ENCODE results near the gene MAPK11.

MAPK11 gene

DNA sequence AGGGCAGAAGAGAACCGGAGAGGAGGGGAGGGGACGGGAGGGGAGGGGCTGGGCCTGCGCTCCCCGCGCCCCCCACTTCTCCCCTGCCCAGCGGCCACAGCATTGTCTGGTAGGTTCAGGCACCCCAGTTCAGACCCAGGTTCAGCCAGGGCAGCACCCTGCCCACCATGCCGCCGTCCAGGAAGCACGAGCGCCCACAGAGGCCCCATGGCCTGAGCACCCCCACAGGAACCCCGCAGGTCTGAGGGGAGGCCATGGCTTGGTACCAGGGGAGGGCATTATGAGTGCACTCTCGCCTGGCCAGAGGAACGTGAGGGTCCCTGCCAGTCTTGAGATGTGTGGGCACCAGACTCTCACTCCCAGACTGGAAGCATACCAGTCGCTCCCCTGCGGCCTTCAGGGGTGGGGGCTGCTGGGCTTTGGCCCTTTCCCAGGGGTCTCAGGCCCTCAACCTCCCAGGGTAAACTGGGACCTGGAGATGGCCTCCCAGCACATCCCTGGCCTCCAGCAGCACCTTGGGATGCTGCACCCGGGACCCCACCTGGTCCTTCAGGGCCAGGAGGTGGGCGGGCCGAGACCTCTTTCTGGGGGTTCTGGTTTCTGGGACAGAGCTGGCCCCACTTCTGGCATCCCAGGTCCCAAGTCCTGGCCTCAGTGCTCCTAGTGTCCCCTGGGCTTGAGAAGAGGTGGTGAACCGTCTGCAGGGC is 37.9 kb upstream of the MAPK11 start:
- Histone ChIP-seq H3K4me1 (ENCODE audit: insufficient read depth, low read length) (peaks cover 15% of the 10 kb centered on the region), H3K9ac (ENCODE audit: low read depth, low read length) (no peak overlapping the region)
- ATAC-seq (ENCODE audit: insufficient read depth, low read depth), result no peak

DNA sequence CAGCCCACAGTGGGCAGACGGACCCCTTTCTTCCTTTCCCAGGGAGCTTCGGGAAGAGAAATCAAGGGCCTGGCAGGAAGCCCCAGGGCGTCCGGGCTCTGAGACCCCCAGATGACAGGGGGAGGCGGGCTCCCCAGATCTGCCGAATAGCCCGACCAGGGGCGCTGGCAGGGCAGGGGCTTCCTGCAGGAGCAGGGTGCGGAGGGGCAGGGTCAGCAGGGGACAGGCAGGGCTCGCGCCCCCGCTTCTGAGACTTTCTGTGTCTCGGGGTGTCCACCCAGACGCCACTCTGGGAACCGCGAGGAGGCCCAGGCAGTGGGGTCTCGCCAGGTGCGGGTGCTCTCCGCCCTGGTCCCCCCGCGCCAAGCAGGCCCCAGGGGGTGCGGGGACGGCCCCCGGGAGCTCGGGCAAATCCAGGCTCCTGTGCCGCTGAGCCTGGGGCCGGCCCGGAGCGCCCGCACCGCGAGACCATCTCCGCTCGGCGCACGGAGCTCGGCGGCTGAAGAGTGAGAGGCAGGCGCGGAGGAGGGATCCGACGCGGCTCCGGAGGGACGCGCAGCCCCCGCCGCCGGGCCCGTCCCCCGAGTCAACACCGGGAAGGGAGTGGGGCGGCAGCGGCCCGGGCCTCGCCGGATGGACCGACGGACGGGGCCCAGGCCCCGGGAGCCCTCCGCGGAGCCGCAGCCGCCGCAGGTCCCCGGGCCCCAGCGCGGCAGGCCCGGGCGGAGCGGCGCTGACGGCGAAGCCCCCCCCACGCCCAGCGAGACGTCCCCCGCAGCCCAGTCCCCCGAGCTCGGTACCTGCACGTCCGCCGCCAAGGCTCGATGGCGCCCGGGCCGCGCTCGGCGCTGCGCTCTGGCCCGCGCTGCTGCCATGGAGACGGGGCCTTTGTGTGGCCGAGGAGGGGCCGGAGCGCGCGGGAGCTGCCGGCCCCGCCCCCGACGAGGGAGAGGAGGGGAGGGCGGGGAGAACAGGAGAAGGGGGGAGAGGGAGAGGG is 36.9 kb upstream of the MAPK11 start, which contains the start of gene PLXNB2:
PLXNB2 (minus strand) TSS at position 894 of the 997 bp plus-strand sequence. CDS start 17,062 bp downstream, outside the sequence.
- DNase-seq, result peak; percentile 31
- Histone ChIP-seq H4K20me1 (ENCODE audit: insufficient read depth, low read length) (peaks cover 30% of the 10 kb centered on the region), H3K4me3 (ENCODE audit: low read depth in 1 of 2, low read length in 2 of 2) (peak within 1 kb of the TSS in 1 of 2 experiments; percentile 60; a peak in 3 of 4 replicates), H3K9me3 (ENCODE audit: insufficient read depth, low read length, severe bottlenecking) (no peaks in the 10 kb centered on the region), H2AFZ (ENCODE audit: low read depth, low read length) (peak within 1 kb of the TSS; percentile 72), H3K79me2 (ENCODE audit: insufficient read depth, low read length) (no peaks in the 10 kb centered on the region), H3K4me1 (ENCODE audit: insufficient read depth, low read length) (peaks cover 15% of the 10 kb centered on the region), H3K4me2 (ENCODE audit: insufficient read depth, low read length) (peak within 1 kb of the TSS; percentile 73), H3K27me3 (ENCODE audit: insufficient read depth, low read length, poor library complexity) (peaks cover 19% of the 10 kb centered on the region), H3K9ac (ENCODE audit: low read depth, low read length) (peak within 1 kb of the TSS; percentile 53), H3K27ac (ENCODE audit: low read length) (no peak within 1 kb of the TSS), H3K36me3 (ENCODE audit: insufficient read depth, low read length) (no peaks in the 10 kb centered on the region)
- peak; percentile 47 for ATAC-seq (ENCODE audit: insufficient read depth, low read depth)
- TF ChIP-seq, protein P1, sequence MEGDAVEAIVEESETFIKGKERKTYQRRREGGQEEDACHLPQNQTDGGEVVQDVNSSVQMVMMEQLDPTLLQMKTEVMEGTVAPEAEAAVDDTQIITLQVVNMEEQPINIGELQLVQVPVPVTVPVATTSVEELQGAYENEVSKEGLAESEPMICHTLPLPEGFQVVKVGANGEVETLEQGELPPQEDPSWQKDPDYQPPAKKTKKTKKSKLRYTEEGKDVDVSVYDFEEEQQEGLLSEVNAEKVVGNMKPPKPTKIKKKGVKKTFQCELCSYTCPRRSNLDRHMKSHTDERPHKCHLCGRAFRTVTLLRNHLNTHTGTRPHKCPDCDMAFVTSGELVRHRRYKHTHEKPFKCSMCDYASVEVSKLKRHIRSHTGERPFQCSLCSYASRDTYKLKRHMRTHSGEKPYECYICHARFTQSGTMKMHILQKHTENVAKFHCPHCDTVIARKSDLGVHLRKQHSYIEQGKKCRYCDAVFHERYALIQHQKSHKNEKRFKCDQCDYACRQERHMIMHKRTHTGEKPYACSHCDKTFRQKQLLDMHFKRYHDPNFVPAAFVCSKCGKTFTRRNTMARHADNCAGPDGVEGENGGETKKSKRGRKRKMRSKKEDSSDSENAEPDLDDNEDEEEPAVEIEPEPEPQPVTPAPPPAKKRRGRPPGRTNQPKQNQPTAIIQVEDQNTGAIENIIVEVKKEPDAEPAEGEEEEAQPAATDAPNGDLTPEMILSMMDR (IDR thresholded peaks at IDR 0.05; ENCODE audit: borderline replicate concordance, extremely low read depth, low read length, poor library complexity, severe bottlenecking), result no peak
- TF ChIP-seq EZH2 (IDR thresholded peaks at IDR 0.05; ENCODE audit: borderline replicate concordance, low read depth, low read length, severe bottlenecking), result peak; percentile 86

More for the DNA sequence above, 37.9 kb upstream of the MAPK11 start:
- no peak overlapping the region for H3K4me3 ChIP-seq (ENCODE audit: low read depth in 1 of 2, low read length in 2 of 2)
- H4K20me1 ChIP-seq (ENCODE audit: insufficient read depth, low read length), result peaks cover 25% of the 10 kb centered on the region
- no peak overlapping the region for H3K4me2 ChIP-seq (ENCODE audit: insufficient read depth, low read length)
- no peak for TF ChIP-seq EZH2 (IDR thresholded peaks at IDR 0.05; ENCODE audit: borderline replicate concordance, low read depth, low read length, severe bottlenecking)
- TF ChIP-seq, protein P1 (IDR thresholded peaks at IDR 0.05; ENCODE audit: borderline replicate concordance, extremely low read depth, low read length, poor library complexity, severe bottlenecking), result no peak
- no peaks in the 10 kb centered on the region for H3K79me2 ChIP-seq (ENCODE audit: insufficient read depth, low read length)
- no peaks in the 10 kb centered on the region for H3K36me3 ChIP-seq (ENCODE audit: insufficient read depth, low read length)
- peaks cover 19% of the 10 kb centered on the region for H3K27me3 ChIP-seq (ENCODE audit: insufficient read depth, low read length, poor library complexity)
- DNase-seq, result no peak
- no peak overlapping the region for H3K27ac ChIP-seq (ENCODE audit: low read length)
- no peaks in the 10 kb centered on the region for H3K9me3 ChIP-seq (ENCODE audit: insufficient read depth, low read length, severe bottlenecking)
- H2AFZ ChIP-seq (ENCODE audit: low read depth, low read length), result no peak overlapping the region

DNA sequence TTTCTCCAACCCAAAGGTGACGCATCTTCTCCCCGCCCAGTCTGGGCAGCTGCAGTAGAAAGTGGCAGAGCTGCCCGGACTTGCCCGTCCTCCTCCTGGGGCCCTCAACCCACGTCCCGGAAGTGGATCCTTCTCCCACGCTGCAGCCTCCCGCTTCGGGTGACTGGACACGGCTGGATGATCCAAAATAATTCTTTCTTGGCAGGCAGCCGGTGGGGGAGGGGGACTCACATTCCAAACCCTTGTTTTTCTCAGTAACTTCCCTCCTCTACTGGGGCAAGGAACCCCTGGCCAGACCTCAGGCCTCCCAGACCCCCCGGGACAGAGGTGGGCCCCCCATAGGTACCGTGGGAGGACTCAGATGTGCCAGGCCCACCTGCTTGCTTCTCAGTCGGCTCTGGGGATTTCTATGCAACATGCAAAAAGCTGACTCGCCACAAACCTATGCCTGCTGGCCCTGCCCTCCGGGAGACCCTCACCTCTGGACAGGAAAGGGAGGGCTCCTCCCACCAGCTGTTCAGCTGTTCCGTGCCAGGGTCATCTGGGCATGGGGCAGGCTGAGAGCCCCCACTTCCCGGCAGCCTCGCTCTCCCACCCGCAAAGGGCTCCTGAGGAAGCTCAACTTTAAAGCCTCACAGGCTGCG is 35.9 kb upstream of the MAPK11 start:
- no peaks in the 10 kb centered on the region for H3K9me3 ChIP-seq (ENCODE audit: insufficient read depth, low read length, severe bottlenecking)
- ATAC-seq (ENCODE audit: insufficient read depth, low read depth), result no peak
- no peaks in the 10 kb centered on the region for H3K79me2 ChIP-seq (ENCODE audit: insufficient read depth, low read length)
- no peak for DNase-seq
- H3K27ac ChIP-seq (ENCODE audit: low read length), result no peak overlapping the region
- no peak overlapping the region for H2AFZ ChIP-seq (ENCODE audit: low read depth, low read length)
- peaks cover 19% of the 10 kb centered on the region for H3K27me3 ChIP-seq (ENCODE audit: insufficient read depth, low read length, poor library complexity)
- H3K4me1 ChIP-seq (ENCODE audit: insufficient read depth, low read length), result peaks cover 15% of the 10 kb centered on the region
- H3K4me3 ChIP-seq (ENCODE audit: low read depth in 1 of 2, low read length in 2 of 2), result no peak overlapping the region
- no peak for TF ChIP-seq EZH2 (IDR thresholded peaks at IDR 0.05; ENCODE audit: borderline replicate concordance, low read depth, low read length, severe bottlenecking)
- peak overlapping the region; percentile 38 for H3K4me2 ChIP-seq (ENCODE audit: insufficient read depth, low read length)
- no peak overlapping the region; the same call in 1 of the 2 replicates for H3K9ac ChIP-seq (ENCODE audit: low read depth, low read length)
- no peaks in the 10 kb centered on the region for H3K36me3 ChIP-seq (ENCODE audit: insufficient read depth, low read length)
- H4K20me1 ChIP-seq (ENCODE audit: insufficient read depth, low read length), result peaks cover 28% of the 10 kb centered on the region

Data from DND-41 (cell line).